Panc1 (cell line): ENCODE data around the gene POLE3. TPM values are rescaled to one million over a fixed set of nuclear protein-coding genes. Genes with fewer than 3 reads are reported as not detected.
A peak's percentile ranks its signal among the peaks of the same experiment; 100 is the strongest.

Source experiments
- ATAC-seq: fragments of 200-7000 bp; cut with Tn5 transposase; 2 replicates; pipeline ENCODE4 v1.9.1; 2020; ENCODE audit warnings: mild to moderate bottlenecking, moderate library complexity
- BruUV-seq: library from RNA; stranded (reverse); fragments of 400-500 nt; replicated peaks from 2 replicates; lab custom pipeline; 2021; lab: Mats Ljungman, UMichigan
- CTCF ChIA-PET: fragments of 300-600 bp; sonication (Branson Sonifier 250); formaldehyde crosslinking; loops from one replicate; lab custom pipeline; 2022; ENCODE audit warnings: antibody characterized with exemption; lab: Charles Lee
- POLR2A ChIA-PET: fragments of 300-600 bp; sonication (Branson Sonifier 250); formaldehyde crosslinking; loops from one replicate; lab custom pipeline; 2022; ENCODE audit warnings: antibody characterized with exemption; lab: Charles Lee
- DNase-seq: peaks from one replicate; pipeline ENCODE4 v3.0.0-alpha.2; 2010; ENCODE audit warnings: low read depth, low spot score
- H3K27ac ChIP-seq: 2 replicates; pipeline ENCODE4 v1.5.1; 2011; ENCODE audit warnings: mild to moderate bottlenecking, low read length, inconsistent platforms
- H3K27me3 ChIP-seq: fragments of 200-500 bp; sonication (Bioruptor generic); 2 replicates; pipeline ENCODE4 v1.6.0; 2014; ENCODE audit warnings: low read length, inconsistent platforms; ENCODE audit not compliant: control insufficient read depth, insufficient read depth
- H3K36me3 ChIP-seq: fragments of 200-500 bp; sonication (Bioruptor generic); 2 replicates; pipeline ENCODE4 v1.5.1; 2014; ENCODE audit warnings: inconsistent platforms, mild to moderate bottlenecking, low read length, moderate library complexity; ENCODE audit not compliant: control insufficient read depth, insufficient read depth
- H3K4me1 ChIP-seq: 2 replicates; pipeline ENCODE4 v1.5.1; 2011; ENCODE audit warnings: inconsistent platforms, mild to moderate bottlenecking, low read length, moderate library complexity; ENCODE audit not compliant: control insufficient read depth, insufficient read depth
- H3K4me3 ChIP-seq, 2 experiments: 2 replicates each; pipeline ENCODE4 v1.5.1; 2011 to 2012; ENCODE audit warnings: low read depth in 2 of 2, low read length in 2 of 2, mild to moderate bottlenecking in 2 of 2, inconsistent platforms in 1 of 2, moderate library complexity in 1 of 2
- H3K9me3 ChIP-seq: fragments of 200-500 bp; sonication (Bioruptor generic); 2 replicates; pipeline ENCODE4 v1.5.1; 2014; ENCODE audit warnings: low read depth, mild to moderate bottlenecking, inconsistent platforms, low read length, moderate library complexity; ENCODE audit not compliant: control insufficient read depth, insufficient read depth
- POLR2AphosphoS5 ChIP-seq: IDR thresholded peaks from 2 replicates; pipeline ENCODE4 v1.6.1; 2012; ENCODE audit warnings: mild to moderate bottlenecking, low read depth, low read length, moderate library complexity
- REST ChIP-seq, 2 experiments: IDR thresholded peaks; 2 replicates each; pipeline ENCODE4 v1.6.1; 2011 to 2012; ENCODE audit warnings: low read depth in 2 of 2, control low read depth in 1 of 2, low read length in 1 of 2, mild to moderate bottlenecking in 1 of 2, moderate library complexity in 1 of 2; ENCODE audit not compliant: insufficient read depth in 1 of 2
- SIN3A ChIP-seq: IDR thresholded peaks from 2 replicates; pipeline ENCODE4 v1.6.1; 2012; ENCODE audit warnings: low read depth, mild to moderate bottlenecking, low read length, moderate library complexity, borderline replicate concordance; ENCODE audit not compliant: insufficient read depth
- TCF7L2 ChIP-seq: IDR thresholded peaks from 2 replicates; pipeline ENCODE4 v1.6.1; 2011; ENCODE audit warnings: mild to moderate bottlenecking, low read depth, low read length, inconsistent platforms
- in situ Hi-C: cut with HindIII; loops from 2 replicates; pipeline ENCODE4 v1.10.0; 2016; ENCODE audit warnings: low sequenced_read_pairs, low pct_unique_long_range_greater_than_20kb
- intact Hi-C: fragments of 100-400 bp; cut with micrococcal nuclease; formaldehyde crosslinking; loops from one replicate; pipeline ENCODE4 v1.10.0; 2022; ENCODE audit not compliant: unreplicated experiment
- total RNA-seq: library from RNA; stranded (reverse); gene quantifications from one replicate; pipeline ENCODE4 v1.2.1, GENCODE V29; 2021; ENCODE audit not compliant: unreplicated experiment
- TF ChIP-seq, protein P1 (sequence below): fragments of 450-650 bp; IDR thresholded peaks from 2 replicates; pipeline ENCODE4 v1.5.1; 2017; ENCODE audit warnings: mild to moderate bottlenecking

The POLE3 gene
- total RNA-seq, 1 experiment from 2014 or later = 48.5 TPM

DNA sequence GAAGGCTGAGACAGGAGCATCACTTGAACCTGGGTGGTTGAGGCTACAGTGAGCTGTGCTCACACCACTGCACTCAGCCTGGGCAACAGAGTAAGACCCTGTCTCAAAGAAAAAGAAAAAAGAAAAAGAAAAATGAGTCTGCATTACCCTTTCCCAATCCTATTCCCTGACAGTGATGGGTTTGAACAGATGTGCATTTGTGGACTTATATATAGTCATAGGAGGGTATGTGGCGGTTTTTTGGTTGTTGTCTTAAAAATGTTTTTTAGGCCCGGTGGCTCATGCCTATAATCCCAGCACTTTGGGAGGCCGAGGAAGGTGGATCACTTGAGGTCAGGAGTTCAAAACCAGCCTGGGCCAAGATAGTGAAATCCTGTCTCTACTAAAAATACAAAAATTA, 47.1 kb downstream of the POLE3 start:
- TF ChIP-seq REST (IDR thresholded peaks at IDR 0.05; ENCODE audit: insufficient read depth in 1 of 2, low read depth in 2 of 2, low read length in 1 of 2) = no peak
- TF ChIP-seq POLR2AphosphoS5 = no peak
- TF ChIP-seq TCF7L2 = no peak
- no peak for TF ChIP-seq SIN3A
- TF ChIP-seq, protein P1, sequence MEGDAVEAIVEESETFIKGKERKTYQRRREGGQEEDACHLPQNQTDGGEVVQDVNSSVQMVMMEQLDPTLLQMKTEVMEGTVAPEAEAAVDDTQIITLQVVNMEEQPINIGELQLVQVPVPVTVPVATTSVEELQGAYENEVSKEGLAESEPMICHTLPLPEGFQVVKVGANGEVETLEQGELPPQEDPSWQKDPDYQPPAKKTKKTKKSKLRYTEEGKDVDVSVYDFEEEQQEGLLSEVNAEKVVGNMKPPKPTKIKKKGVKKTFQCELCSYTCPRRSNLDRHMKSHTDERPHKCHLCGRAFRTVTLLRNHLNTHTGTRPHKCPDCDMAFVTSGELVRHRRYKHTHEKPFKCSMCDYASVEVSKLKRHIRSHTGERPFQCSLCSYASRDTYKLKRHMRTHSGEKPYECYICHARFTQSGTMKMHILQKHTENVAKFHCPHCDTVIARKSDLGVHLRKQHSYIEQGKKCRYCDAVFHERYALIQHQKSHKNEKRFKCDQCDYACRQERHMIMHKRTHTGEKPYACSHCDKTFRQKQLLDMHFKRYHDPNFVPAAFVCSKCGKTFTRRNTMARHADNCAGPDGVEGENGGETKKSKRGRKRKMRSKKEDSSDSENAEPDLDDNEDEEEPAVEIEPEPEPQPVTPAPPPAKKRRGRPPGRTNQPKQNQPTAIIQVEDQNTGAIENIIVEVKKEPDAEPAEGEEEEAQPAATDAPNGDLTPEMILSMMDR = no peak
- H3K27me3 ChIP-seq = no peaks in the 10 kb centered on the region
- H3K27ac ChIP-seq = no peak overlapping the region
- no peak for DNase-seq
- ChIA-PET POLR2A (interaction anchor here (0.6 kb wide), 1 partner anchor 12 kb away, joined by 3 read pairs; no protein-coding TSS in a partner anchor), CTCF (no interaction called here)
- no peaks in the 10 kb centered on the region for H3K36me3 ChIP-seq
- intact Hi-C loops = no loop called here
- H3K4me1 ChIP-seq = peaks cover 5% of the 10 kb centered on the region; the same call in 1 of the 2 replicates
- H3K4me3 ChIP-seq = no peak overlapping the region
- no TSS peak for BruUV-seq
- no peaks in the 10 kb centered on the region for H3K9me3 ChIP-seq
- no peak for ATAC-seq
- in situ Hi-C loops = no loop called here

GRCh38 chr9:113361304-113362018, 49.0 kb downstream of the POLE3 start:
- Histone ChIP-seq H3K9me3 (no peaks in the 10 kb centered on the region), H3K36me3 (no peaks in the 10 kb centered on the region), H3K4me1 (peaks cover 5% of the 10 kb centered on the region; the same call in 1 of the 2 replicates), H3K27me3 (no peaks in the 10 kb centered on the region), H3K27ac (no peak overlapping the region), H3K4me3 (no peak overlapping the region)
- no TSS peak for BruUV-seq
- DNase-seq = no peak
- in situ Hi-C loops = no loop called here
- peak; percentile 78 for ATAC-seq
- no peak for TF ChIP-seq POLR2AphosphoS5
- TF ChIP-seq REST (IDR thresholded peaks at IDR 0.05; ENCODE audit: insufficient read depth in 1 of 2, low read depth in 2 of 2, low read length in 1 of 2) = no peak
- no peak for TF ChIP-seq TCF7L2
- no peak for TF ChIP-seq SIN3A
- TF ChIP-seq, protein P1 = no peak
- ChIA-PET CTCF (interaction anchor here (0.7 kb wide), 1 partner anchor 313 kb away, joined by 8 read pairs; no protein-coding TSS in a partner anchor), POLR2A (no interaction called here)
- intact Hi-C loops = no loop called here
